ENCODE results near the gene NXPE1.

Gene NXPE1

GRCh38 chr11:114595571-114595970 is 35.9 kb upstream of the NXPE1 start, which contains the start of gene NXPE4:
Gene NXPE4, minus strand, starts transcription at chr11:114595786. Its CDS starts 1,027 bp downstream, at chr11:114594759.
- Histone ChIP-seq H3K4me3 (replicated peaks; ENCODE audit: insufficient read depth, low read length) (no peak within 1 kb of the TSS), H3K27ac (replicated peaks) (no peak within 1 kb of the TSS), H3K27me3 (ENCODE audit: insufficient read depth, poor library complexity, severe bottlenecking) (no peaks in the 10 kb centered on the region)
- no peak for TF ChIP-seq SPI1 (IDR thresholded peaks at IDR 0.05; ENCODE audit: borderline replicate concordance, low read depth)
- TF ChIP-seq, protein P1, sequence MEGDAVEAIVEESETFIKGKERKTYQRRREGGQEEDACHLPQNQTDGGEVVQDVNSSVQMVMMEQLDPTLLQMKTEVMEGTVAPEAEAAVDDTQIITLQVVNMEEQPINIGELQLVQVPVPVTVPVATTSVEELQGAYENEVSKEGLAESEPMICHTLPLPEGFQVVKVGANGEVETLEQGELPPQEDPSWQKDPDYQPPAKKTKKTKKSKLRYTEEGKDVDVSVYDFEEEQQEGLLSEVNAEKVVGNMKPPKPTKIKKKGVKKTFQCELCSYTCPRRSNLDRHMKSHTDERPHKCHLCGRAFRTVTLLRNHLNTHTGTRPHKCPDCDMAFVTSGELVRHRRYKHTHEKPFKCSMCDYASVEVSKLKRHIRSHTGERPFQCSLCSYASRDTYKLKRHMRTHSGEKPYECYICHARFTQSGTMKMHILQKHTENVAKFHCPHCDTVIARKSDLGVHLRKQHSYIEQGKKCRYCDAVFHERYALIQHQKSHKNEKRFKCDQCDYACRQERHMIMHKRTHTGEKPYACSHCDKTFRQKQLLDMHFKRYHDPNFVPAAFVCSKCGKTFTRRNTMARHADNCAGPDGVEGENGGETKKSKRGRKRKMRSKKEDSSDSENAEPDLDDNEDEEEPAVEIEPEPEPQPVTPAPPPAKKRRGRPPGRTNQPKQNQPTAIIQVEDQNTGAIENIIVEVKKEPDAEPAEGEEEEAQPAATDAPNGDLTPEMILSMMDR (IDR thresholded peaks at IDR 0.05; ENCODE audit: insufficient read depth, low read length): no peak
- TF ChIP-seq GABPA (IDR thresholded peaks at IDR 0.05; ENCODE audit: low read depth): no peak
- TF ChIP-seq REST (IDR thresholded peaks at IDR 0.05; ENCODE audit: insufficient replicate concordance, low read depth): no peak
- TF ChIP-seq POLR2AphosphoS5 (IDR thresholded peaks at IDR 0.05; ENCODE audit: low read depth): no peak
- DNase-seq (ENCODE audit: low read depth in 1 of 2, low spot score in 1 of 2): no peak

DNA sequence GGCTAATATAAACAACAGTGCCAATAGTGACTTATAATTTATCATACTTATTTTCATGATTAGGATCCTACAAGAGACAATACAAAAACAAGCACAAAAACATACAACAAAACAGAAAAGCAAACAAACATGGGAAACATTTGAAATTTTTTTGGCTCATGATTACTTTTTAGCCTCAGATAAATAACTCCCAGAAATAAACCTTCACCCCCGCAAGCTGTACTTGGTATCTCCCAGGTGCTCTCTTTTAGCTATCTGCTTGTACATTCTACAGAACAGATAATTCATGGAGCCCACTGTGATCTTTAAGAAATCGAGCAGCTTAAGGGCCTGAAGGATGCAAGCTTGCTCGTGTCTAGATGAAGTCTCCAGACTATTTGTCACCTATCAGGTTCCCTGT is 35.0 kb upstream of the NXPE1 start:
- TF ChIP-seq SPI1 (IDR thresholded peaks at IDR 0.05; ENCODE audit: borderline replicate concordance, low read depth) (no peak), GABPA (IDR thresholded peaks at IDR 0.05; ENCODE audit: low read depth) (no peak), REST (IDR thresholded peaks at IDR 0.05; ENCODE audit: insufficient replicate concordance, low read depth) (no peak), POLR2AphosphoS5 (IDR thresholded peaks at IDR 0.05; ENCODE audit: low read depth) (no peak)
- TF ChIP-seq, protein P1 (IDR thresholded peaks at IDR 0.05; ENCODE audit: insufficient read depth, low read length): no peak
- Histone ChIP-seq H3K4me3 (replicated peaks; ENCODE audit: insufficient read depth, low read length) (no peak overlapping the region), H3K27me3 (ENCODE audit: insufficient read depth, poor library complexity, severe bottlenecking) (no peaks in the 10 kb centered on the region), H3K27ac (replicated peaks) (no peak overlapping the region)
- no peak for DNase-seq (ENCODE audit: low read depth in 1 of 2, low spot score in 1 of 2)

GRCh38 chr11:114587398-114587953 is 27.8 kb upstream of the NXPE1 start:
- no peak overlapping the region for H3K4me3 ChIP-seq (replicated peaks; ENCODE audit: insufficient read depth, low read length)
- TF ChIP-seq REST (IDR thresholded peaks at IDR 0.05; ENCODE audit: insufficient replicate concordance, low read depth) (no peak), SPI1 (IDR thresholded peaks at IDR 0.05; ENCODE audit: borderline replicate concordance, low read depth) (no peak), GABPA (IDR thresholded peaks at IDR 0.05; ENCODE audit: low read depth) (no peak), POLR2AphosphoS5 (IDR thresholded peaks at IDR 0.05; ENCODE audit: low read depth) (no peak)
- TF ChIP-seq, protein P1 (IDR thresholded peaks at IDR 0.05; ENCODE audit: insufficient read depth, low read length): no peak
- no peaks in the 10 kb centered on the region for H3K27me3 ChIP-seq (ENCODE audit: insufficient read depth, poor library complexity, severe bottlenecking)
- no peak for DNase-seq (ENCODE audit: low read depth in 1 of 2, low spot score in 1 of 2)
- no peak overlapping the region for H3K27ac ChIP-seq (replicated peaks)

Data from HL-60 (cell line).